DMS53 treated with DMSO at 0.1 percent for 48 hours (cell line): ENCODE measurements around the gene SPATA25.

Source experiments
- DNase-seq: peaks from one replicate; lab custom pipeline; 2025; ENCODE audit not compliant: unreplicated experiment; lab: John Stamatoyannopoulos, UW

Gene SPATA25

GRCh38 chr20:45867136-45867818 lies 20.1 kb downstream of the SPATA25 start:
- no peak for DNase-seq

- DNase-seq = no peak
These were observed 21.0 kb downstream of the SPATA25 start for GRCh38 chr20:45866454-45866853.

GRCh38 chr20:45863543-45864470 lies 23.6 kb downstream of the SPATA25 start:
- peak; percentile 4 for DNase-seq

- peak; percentile 66 for DNase-seq
These were observed 26.0 kb downstream of the SPATA25 start for GRCh38 chr20:45861221-45862075.

GRCh38 chr20:45860560-45861220 lies 26.7 kb downstream of the SPATA25 start:
- DNase-seq = no peak

- DNase-seq = no peak
These were observed 27.5 kb downstream of the SPATA25 start for GRCh38 chr20:45859916-45860315.

- peak; percentile 58 for DNase-seq
These were observed 29.6 kb downstream of the SPATA25 start for GRCh38 chr20:45857882-45858216.

GRCh38 chr20:45857114-45857881 lies 30.1 kb downstream of the SPATA25 start, which contains the start of the genes ACOT8 and ZSWIM3:
Gene ACOT8 (minus strand): TSS chr20:45857392. CDS start chr20:45857315, 77 bp downstream.
Gene ZSWIM3 (plus strand): TSS chr20:45857614. CDS start chr20:45857826, 212 bp downstream.
- peak; percentile 100 for DNase-seq

GRCh38 chr20:45853484-45853883 lies 33.9 kb downstream of the SPATA25 start:
- DNase-seq = no peak

GRCh38 chr20:45852326-45852725 lies 35.1 kb downstream of the SPATA25 start:
- DNase-seq = no peak

- no peak for DNase-seq
These were observed 35.9 kb downstream of the SPATA25 start for GRCh38 chr20:45851501-45851900.

GRCh38 chr20:45850926-45851325 lies 36.5 kb downstream of the SPATA25 start:
- DNase-seq = no peak

- no peak for DNase-seq
These were observed 37.2 kb downstream of the SPATA25 start for GRCh38 chr20:45850238-45850637.

GRCh38 chr20:45848969-45849582 lies 38.3 kb downstream of the SPATA25 start:
- no peak for DNase-seq

GRCh38 chr20:45848421-45848820 lies 39.0 kb downstream of the SPATA25 start:
- no peak for DNase-seq

GRCh38 chr20:45845452-45845851 lies 42.0 kb downstream of the SPATA25 start:
- DNase-seq = no peak

- no peak for DNase-seq
These were observed 43.9 kb downstream of the SPATA25 start for GRCh38 chr20:45843506-45843905.

GRCh38 chr20:45842169-45842812 lies 45.1 kb downstream of the SPATA25 start:
- DNase-seq = no peak
